ENCODE measurements around the gene SURF4. TPM values are rescaled to one million over a fixed set of nuclear protein-coding genes. Genes with fewer than 3 reads are reported as not detected.

Gene SURF4
- total RNA-seq, 1 donor from 2014 or later, result 190 TPM

DNA sequence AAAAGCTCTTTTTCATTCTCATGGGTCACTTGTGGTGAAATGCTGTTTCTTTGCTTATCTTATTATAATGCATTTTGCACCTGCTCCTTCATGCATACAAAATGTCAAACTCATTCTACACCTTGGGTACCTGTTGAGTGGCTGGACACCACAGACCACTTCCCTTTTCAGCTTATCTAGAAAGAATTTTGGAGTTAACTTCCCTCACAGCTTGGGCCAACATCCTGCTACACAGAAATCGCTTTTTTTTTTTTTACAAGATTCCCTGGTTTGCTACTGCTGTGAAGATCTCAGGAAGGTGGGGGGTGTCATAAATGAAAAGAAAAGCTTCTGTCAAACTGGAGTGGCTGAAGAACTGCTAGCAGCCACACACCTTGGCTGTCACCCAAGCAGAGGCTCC, 39.3 kb upstream of the SURF4 start:
- DNase-seq (ENCODE audit: extremely low spot score, unreplicated experiment), result no peak
- no peak overlapping the region for H3K27ac Mint-ChIP-seq (ENCODE audit: unreplicated experiment)
- no peaks in the 10 kb centered on the region for H3K27me3 Mint-ChIP-seq (ENCODE audit: unreplicated experiment)
- H3K9me3 Mint-ChIP-seq (ENCODE audit: unreplicated experiment), result no peaks in the 10 kb centered on the region
- no peak overlapping the region for H3K4me3 Mint-ChIP-seq (ENCODE audit: unreplicated experiment)
- H3K36me3 Mint-ChIP-seq (ENCODE audit: unreplicated experiment), result peaks cover 24% of the 10 kb centered on the region
- no peak for TF ChIP-seq CTCF (IDR thresholded peaks at IDR 0.05)
- H3K4me1 Mint-ChIP-seq (ENCODE audit: unreplicated experiment), result peaks cover 30% of the 10 kb centered on the region

- no peak overlapping the region for H3K27ac Mint-ChIP-seq (ENCODE audit: unreplicated experiment)
- H3K36me3 Mint-ChIP-seq (ENCODE audit: unreplicated experiment), result peaks cover 44% of the 10 kb centered on the region
Measured at GRCh38 chr9:133408042-133408441, 32.2 kb upstream of the SURF4 start.

DNA sequence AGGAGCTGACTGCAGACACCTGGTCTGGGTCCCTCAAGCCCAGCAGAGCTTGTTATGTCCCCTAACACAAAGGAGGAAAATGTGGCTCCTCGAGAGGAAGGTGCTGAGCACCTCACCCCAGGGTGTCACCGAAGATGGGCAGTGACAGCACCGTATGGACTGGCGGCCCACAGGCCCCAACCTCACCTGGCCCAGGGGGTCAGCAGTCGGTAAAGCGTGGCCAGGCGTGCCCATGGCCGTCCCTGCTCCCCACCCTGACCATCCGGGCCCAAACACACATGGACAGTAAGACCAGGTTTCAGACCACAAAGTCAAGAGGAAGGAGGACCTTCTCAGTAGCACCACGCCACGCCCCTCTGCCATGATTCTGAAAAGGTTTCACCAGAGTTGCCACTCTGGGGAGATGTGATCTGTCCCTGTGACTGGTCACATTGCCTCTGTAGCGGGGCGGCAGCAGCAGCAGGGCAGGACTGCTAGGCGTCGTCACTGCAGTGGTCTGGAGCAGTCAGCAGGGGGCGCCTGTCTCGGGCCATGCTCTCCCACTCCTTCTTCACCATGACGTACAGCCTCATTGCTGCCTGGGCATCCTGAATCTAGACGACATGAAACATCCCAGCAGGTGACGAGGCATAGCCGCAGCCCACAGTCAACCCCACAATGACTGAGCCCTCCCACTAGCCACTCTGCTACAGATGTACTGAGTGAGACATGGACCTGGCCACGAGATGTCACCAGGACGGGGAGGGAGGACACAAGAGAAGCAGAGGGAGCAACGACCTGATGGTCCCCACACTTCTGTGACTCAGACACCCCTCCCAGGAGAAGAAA, 30.8 kb upstream of the SURF4 start:
- Mint-ChIP-seq H3K27ac (ENCODE audit: unreplicated experiment) (no peak overlapping the region), H3K4me3 (ENCODE audit: unreplicated experiment) (no peak overlapping the region), H3K9me3 (ENCODE audit: unreplicated experiment) (no peaks in the 10 kb centered on the region), H3K27me3 (ENCODE audit: unreplicated experiment) (no peaks in the 10 kb centered on the region), H3K36me3 (ENCODE audit: unreplicated experiment) (peaks cover 41% of the 10 kb centered on the region), H3K4me1 (ENCODE audit: unreplicated experiment) (peaks cover 2% of the 10 kb centered on the region)
- TF ChIP-seq CTCF (IDR thresholded peaks at IDR 0.05), result peak; percentile 90
- DNase-seq (ENCODE audit: extremely low spot score, unreplicated experiment), result peak; percentile 91

More at GRCh38 chr9:133408042-133408441, 32.2 kb upstream of the SURF4 start:
- H3K9me3 Mint-ChIP-seq (ENCODE audit: unreplicated experiment), result no peaks in the 10 kb centered on the region
- no peak for TF ChIP-seq CTCF (IDR thresholded peaks at IDR 0.05)
- H3K4me1 Mint-ChIP-seq (ENCODE audit: unreplicated experiment), result peaks cover 2% of the 10 kb centered on the region
- DNase-seq (ENCODE audit: extremely low spot score, unreplicated experiment), result no peak
- H3K27me3 Mint-ChIP-seq (ENCODE audit: unreplicated experiment), result no peaks in the 10 kb centered on the region
- H3K4me3 Mint-ChIP-seq (ENCODE audit: unreplicated experiment), result no peak overlapping the region

- DNase-seq (ENCODE audit: extremely low spot score, unreplicated experiment), result no peak
- Mint-ChIP-seq H3K4me3 (ENCODE audit: unreplicated experiment) (no peak overlapping the region), H3K9me3 (ENCODE audit: unreplicated experiment) (no peaks in the 10 kb centered on the region), H3K4me1 (ENCODE audit: unreplicated experiment) (peaks cover 2% of the 10 kb centered on the region), H3K27ac (ENCODE audit: unreplicated experiment) (no peak overlapping the region), H3K27me3 (ENCODE audit: unreplicated experiment) (no peaks in the 10 kb centered on the region), H3K36me3 (ENCODE audit: unreplicated experiment) (peaks cover 38% of the 10 kb centered on the region)
- TF ChIP-seq CTCF (IDR thresholded peaks at IDR 0.05), result no peak
Measured at GRCh38 chr9:133405508-133406438, 29.9 kb upstream of the SURF4 start.

Measured in osteocyte (in vitro differentiated cells).